ENCODE data around the gene GUK1. TPM values are rescaled to one million over a fixed set of nuclear protein-coding genes. Genes with fewer than 3 reads are reported as not detected.

Gene GUK1, protein sequence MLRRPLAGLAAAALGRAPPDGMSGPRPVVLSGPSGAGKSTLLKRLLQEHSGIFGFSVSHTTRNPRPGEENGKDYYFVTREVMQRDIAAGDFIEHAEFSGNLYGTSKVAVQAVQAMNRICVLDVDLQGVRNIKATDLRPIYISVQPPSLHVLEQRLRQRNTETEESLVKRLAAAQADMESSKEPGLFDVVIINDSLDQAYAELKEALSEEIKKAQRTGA
- polyA plus RNA-seq (2011; rRNA removed) (177 and 230 TPM in 2 replicates), polyA minus RNA-seq (2011; rRNA and poly(A)+ RNA removed) (59.6 and 84.3 TPM in 2 replicates)

DNA sequence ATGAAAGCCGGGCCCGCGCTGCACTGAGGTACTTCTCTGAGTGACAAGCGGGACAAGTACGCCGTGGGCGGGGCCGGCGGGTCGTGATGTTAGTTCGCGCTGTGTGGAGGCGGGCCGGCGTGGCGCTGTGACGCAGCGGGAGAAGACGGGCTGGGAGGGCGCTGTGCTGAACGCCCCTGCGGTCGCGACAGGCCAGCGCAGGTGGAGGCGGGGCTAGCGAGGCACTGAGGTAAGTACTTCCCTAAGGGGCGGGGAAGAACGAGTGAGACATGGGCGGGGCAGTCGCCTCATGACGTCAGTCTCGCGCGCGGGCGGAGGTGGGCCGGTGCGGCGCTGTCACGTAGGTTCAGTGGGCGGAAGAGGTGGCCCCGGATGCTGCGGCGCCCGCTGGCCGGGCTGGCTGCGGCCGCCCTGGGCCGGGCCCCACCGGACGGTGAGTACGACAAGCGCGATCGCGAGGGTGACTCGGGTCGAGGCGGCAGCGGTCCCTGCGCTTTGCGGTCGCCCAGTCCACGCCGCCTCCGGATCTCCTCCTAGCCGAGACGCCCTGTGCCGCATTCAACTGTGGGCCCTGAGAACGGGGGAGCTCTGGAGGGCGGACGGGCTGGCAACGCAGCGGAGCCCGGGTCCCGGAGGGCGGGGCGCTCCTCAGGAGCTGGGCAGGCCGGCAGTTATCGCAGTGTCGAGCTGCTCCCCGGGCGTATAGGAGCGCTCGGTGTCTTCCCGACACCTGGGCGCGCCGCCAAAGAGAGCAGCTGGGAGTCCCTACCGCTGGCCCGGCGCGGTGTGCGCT, at the start of gene GUK1:
TSS of gene GUK1 (plus strand) at position 349 of the 793 bp plus-strand sequence. CDS start at position 373, 24 bp downstream.
- no peaks in the 10 kb centered on the region; the same call in 1 of the 2 replicates for H3K9me3 ChIP-seq (ENCODE audit: control insufficient read depth, insufficient read depth, low read length)
- peak; percentile 97 for DNase-seq (ENCODE audit: low read depth, low spot score)
- POLR2A ChIA-PET: interaction anchor here (0.6 to 1.7 kb wide), 7 partner anchors 10 to 317 kb away, joined by 3 to 18 read pairs (median 4); partner anchors contain the start of genes IBA57, MRPL55 and TRIM11
- TF ChIP-seq, protein P1, sequence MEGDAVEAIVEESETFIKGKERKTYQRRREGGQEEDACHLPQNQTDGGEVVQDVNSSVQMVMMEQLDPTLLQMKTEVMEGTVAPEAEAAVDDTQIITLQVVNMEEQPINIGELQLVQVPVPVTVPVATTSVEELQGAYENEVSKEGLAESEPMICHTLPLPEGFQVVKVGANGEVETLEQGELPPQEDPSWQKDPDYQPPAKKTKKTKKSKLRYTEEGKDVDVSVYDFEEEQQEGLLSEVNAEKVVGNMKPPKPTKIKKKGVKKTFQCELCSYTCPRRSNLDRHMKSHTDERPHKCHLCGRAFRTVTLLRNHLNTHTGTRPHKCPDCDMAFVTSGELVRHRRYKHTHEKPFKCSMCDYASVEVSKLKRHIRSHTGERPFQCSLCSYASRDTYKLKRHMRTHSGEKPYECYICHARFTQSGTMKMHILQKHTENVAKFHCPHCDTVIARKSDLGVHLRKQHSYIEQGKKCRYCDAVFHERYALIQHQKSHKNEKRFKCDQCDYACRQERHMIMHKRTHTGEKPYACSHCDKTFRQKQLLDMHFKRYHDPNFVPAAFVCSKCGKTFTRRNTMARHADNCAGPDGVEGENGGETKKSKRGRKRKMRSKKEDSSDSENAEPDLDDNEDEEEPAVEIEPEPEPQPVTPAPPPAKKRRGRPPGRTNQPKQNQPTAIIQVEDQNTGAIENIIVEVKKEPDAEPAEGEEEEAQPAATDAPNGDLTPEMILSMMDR (IDR thresholded peaks at IDR 0.05; ENCODE audit: low read depth, low read length): peak; percentile 23; the same call in 1 of the 2 replicates
- peak within 1 kb of the TSS; percentile 90 for H3K4me3 ChIP-seq (ENCODE audit: low read depth, low read length)
- CTCF ChIA-PET: interaction anchor here (0.7 to 4.2 kb wide), 2 partner anchors 9 to 26 kb away, joined by 3 to 17 read pairs; partner anchors contain the start of gene IBA57
- H3K27me3 ChIP-seq (ENCODE audit: control insufficient read depth, insufficient read depth, low read length): peaks cover 18% of the 10 kb centered on the region
- H3K27ac ChIP-seq (ENCODE audit: low read depth, low read length): peak within 1 kb of the TSS; percentile 82

DNA sequence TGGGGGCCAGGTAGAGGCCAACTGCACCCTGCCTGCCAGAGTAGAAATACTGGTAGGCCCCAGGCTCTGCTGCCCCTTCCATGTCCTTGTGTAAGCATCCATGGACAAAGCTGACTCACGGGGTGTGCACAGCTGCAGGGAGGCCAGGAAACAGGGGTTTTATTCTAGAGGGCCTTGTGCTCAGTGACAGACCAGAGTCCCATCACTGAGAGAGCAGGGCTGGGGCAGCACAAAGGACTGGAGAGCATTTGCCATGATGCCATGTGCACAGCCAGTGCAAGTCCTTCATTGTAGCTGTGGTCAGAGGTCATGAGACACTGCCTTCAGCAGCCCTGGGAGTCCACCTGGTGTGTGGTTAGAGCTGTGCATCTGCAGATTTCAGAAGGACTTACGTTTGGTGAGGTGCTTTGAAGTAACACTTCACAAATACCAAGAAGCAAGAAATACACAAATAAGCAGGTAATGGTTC, 49.4 kb upstream of the GUK1 start:
- TF ChIP-seq, protein P1 (IDR thresholded peaks at IDR 0.05; ENCODE audit: low read depth, low read length): no peak
- no peak overlapping the region for H3K27ac ChIP-seq (ENCODE audit: low read depth, low read length)
- POLR2A ChIA-PET: interaction anchor here (0.7 to 1.0 kb wide), 3 partner anchors 8 to 296 kb away, joined by 3 to 6 read pairs (median 5); no protein-coding TSS in a partner anchor
- CTCF ChIA-PET: interaction anchor here (0.9 to 1.1 kb wide), 2 partner anchors 40 to 328 kb away, joined by 3 to 5 read pairs; no protein-coding TSS in a partner anchor
- DNase-seq (ENCODE audit: low read depth, low spot score): no peak
- peaks cover 24% of the 10 kb centered on the region for H3K9me3 ChIP-seq (ENCODE audit: control insufficient read depth, insufficient read depth, low read length)
- H3K4me3 ChIP-seq (ENCODE audit: low read depth, low read length): no peak overlapping the region
- no peaks in the 10 kb centered on the region for H3K27me3 ChIP-seq (ENCODE audit: control insufficient read depth, insufficient read depth, low read length)

DNA sequence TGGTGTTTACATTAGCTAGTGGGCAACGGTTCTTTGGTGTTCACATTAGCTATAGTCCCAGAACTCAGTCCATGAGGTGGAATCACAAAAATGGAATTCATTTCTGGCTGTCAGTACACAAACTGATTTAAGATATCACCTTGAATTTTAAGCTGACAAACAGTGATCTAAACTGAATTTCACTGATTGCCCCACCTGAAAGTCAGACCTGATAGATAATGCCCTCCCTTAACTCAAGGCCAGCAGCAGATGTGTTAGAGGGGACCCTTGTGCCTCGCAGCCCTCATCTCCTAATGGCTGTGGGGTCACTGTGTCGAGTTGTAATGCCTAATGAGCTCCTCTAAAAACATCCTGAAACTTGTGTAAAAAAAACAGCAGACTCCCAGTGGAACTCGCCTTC, 49.0 kb upstream of the GUK1 start:
- POLR2A ChIA-PET: interaction anchor here (0.8 to 1.0 kb wide), 2 partner anchors 9 to 15 kb away, joined by 3 to 6 read pairs; no protein-coding TSS in a partner anchor
- Histone ChIP-seq H3K27me3 (ENCODE audit: control insufficient read depth, insufficient read depth, low read length) (no peaks in the 10 kb centered on the region), H3K9me3 (ENCODE audit: control insufficient read depth, insufficient read depth, low read length) (peaks cover 24% of the 10 kb centered on the region), H3K27ac (ENCODE audit: low read depth, low read length) (no peak overlapping the region), H3K4me3 (ENCODE audit: low read depth, low read length) (no peak overlapping the region)
- TF ChIP-seq, protein P1 (IDR thresholded peaks at IDR 0.05; ENCODE audit: low read depth, low read length): no peak
- CTCF ChIA-PET: interaction anchor here (0.6 to 1.1 kb wide), 3 partner anchors 39 to 338 kb away, joined by 3 to 5 read pairs (median 3); no protein-coding TSS in a partner anchor
- DNase-seq (ENCODE audit: low read depth, low spot score): no peak

DNA sequence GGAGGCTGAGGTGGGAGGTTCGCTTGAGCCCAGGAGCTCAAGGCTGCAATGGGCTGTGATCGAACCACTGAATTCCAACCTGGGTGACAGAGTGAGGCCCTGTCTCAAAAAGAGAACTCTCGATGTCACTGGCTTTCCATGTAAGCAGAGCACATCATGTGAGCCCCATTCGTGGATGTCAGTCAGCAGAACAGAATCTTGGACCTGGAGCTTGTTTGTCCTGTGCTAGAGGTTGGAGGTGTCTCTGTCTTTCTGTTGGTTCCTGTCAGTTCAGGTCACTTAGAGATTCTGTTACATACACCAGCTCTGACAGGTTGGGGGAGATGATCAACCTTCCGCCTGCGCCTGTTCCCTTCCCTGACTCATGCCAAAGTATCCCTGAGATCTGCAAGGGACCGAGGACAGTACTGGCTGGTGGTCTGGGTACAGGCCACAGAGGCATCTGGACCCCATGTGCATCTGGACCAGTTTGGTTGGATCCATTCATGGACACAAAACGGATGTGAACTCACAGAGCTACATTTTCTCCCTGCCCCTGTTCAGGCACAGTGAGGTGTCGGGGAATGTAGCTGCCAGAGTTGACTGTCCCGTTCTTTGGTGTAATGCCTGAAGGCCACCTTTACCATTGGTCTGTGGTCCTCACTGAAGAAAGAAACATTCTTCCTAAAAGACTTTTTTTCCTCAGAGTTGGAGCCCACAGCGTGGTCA, 47.6 kb upstream of the GUK1 start:
- ChIA-PET POLR2A (no interaction called here), CTCF (interaction anchor here (0.5 kb wide), 1 partner anchor 74 kb away, joined by 3 read pairs; no protein-coding TSS in a partner anchor)

More for the DNA sequence above, 47.6 kb upstream of the GUK1 start:
- Histone ChIP-seq H3K27me3 (ENCODE audit: control insufficient read depth, insufficient read depth, low read length) (no peaks in the 10 kb centered on the region), H3K4me3 (ENCODE audit: low read depth, low read length) (no peak overlapping the region), H3K9me3 (ENCODE audit: control insufficient read depth, insufficient read depth, low read length) (peaks cover 24% of the 10 kb centered on the region), H3K27ac (ENCODE audit: low read depth, low read length) (no peak overlapping the region)
- TF ChIP-seq, protein P1 (IDR thresholded peaks at IDR 0.05; ENCODE audit: low read depth, low read length): no peak
- no peak for DNase-seq (ENCODE audit: low read depth, low spot score)
